Psoas muscle (tissue), 8 donors: ENCODE data around the gene ENPP6. TPM values are rescaled to one million over a fixed set of nuclear protein-coding genes. Genes with fewer than 3 reads are reported as not detected.

Experiments used
- ATAC-seq, 4 donors: fragments of 200-7000 bp; cut with Tn5 transposase; one replicate each; pipeline ENCODE4 v1.9.1; 2020; ENCODE audit warnings: moderate library complexity in 3 of 4, mild to moderate bottlenecking in 2 of 4
- DNase-seq, 2 donors: peaks; one replicate each; pipeline ENCODE4 v3.0.0-alpha.2; 2020
- H3K27ac ChIP-seq: fragments of 200-600 bp; one replicate; pipeline ENCODE4 v1.8.0; 2022
- H3K27me3 ChIP-seq, 3 donors: fragments of 200-600 bp in 1 of 3; one replicate each; pipeline versions ENCODE4 v1.6.1 to v1.8.0; 2013 to 2022; ENCODE audit warnings: low read length in 2 of 3, mild to moderate bottlenecking in 2 of 3, moderate library complexity in 1 of 3; ENCODE audit not compliant: insufficient read depth in 3 of 3
- H3K36me3 ChIP-seq, 2 donors: fragments of 200-600 bp in 1 of 2; one replicate each; pipeline versions ENCODE4 v1.6.1 to v1.8.0; 2013 to 2022; ENCODE audit warnings: low read depth in 1 of 2, mild to moderate bottlenecking in 1 of 2, moderate library complexity in 1 of 2; ENCODE audit not compliant: insufficient read depth in 1 of 2
- H3K4me1 ChIP-seq: fragments of 200-600 bp; one replicate; pipeline ENCODE4 v1.8.0; 2022
- H3K4me3 ChIP-seq: fragments of 200-600 bp; one replicate; pipeline ENCODE4 v1.8.0; 2022; ENCODE audit warnings: mild to moderate bottlenecking
- H3K9me3 ChIP-seq: fragments of 200-600 bp; one replicate; pipeline ENCODE4 v1.8.0; 2022
- CTCF ChIP-seq: fragments of 200-600 bp; IDR thresholded peaks from one replicate; pipeline ENCODE4 v1.8.0; 2022; ENCODE audit warnings: antibody characterized with exemption
- WGBS, 3 donors: extraction: QIAGEN DNeasy Blood & Tissue Kit; methylation state at CpG; one replicate each; pipeline versions ENCODE4 v1.1.6 to v1.1.7; 2013; 5-methylcytosine and 5-hydroxymethylcytosine counted together
- intact Hi-C, 2 donors: fragments of 100-400 bp; cut with DNase I; formaldehyde crosslinking; loops; one replicate each; pipeline versions ENCODE4 v1.11.0 to v1.14.2; 2022
- polyA plus RNA-seq, 3 donors: library from polyadenylated mRNA; stranded (reverse); fragments of 200-250 nt; gene quantifications; one replicate each; pipeline ENCODE4 v1.2.3, GENCODE V29; 2013
- total RNA-seq, 4 donors: library from RNA; stranded (reverse); fragmentation: NEBNext Ultra II Directional in 2 of 4; extraction: Animal tissue kit (Norgen Biotek cat#: 25700) in 2 of 4; gene quantifications; one replicate each; pipeline versions ENCODE4 v1.2.1 to v1.2.4, GENCODE V29; 2021 to 2023
- donor health status: healthy with polysubstance abuse.
- donor health status: DM: no; HTN: no; CAD: no; lungs with moderate emphysema.
- donor health status: Bipolar disorder and iron deficiency.
- donor health status: healthy.
- donor health status: DM: yes; HTN: yes; CAD: no.
- donor health status: DM: no; HTN: no; CAD: no.
- donor health status: DM: no; HTN: no; CAD: no.
- donor health status: DM: yes; HTN: yes; CAD: no.

ENPP6 gene
- total and polyA plus RNA-seq, 7 donors = 0.05 to 0.79 (median 0.11) TPM; not detected in 1

- no peak for ATAC-seq
- no peak overlapping the region for H3K27ac ChIP-seq
- WGBS, 3 donors = 90 to 95% (median 95%) methylated on average over 7 of the region's 7 CpGs
Measured at GRCh38 chr4:184150102-184150839, 67.4 kb downstream of the ENPP6 start.

GRCh38 chr4:184148738-184149637 lies 68.7 kb downstream of the ENPP6 start:
- ATAC-seq = no peak
- H3K27ac ChIP-seq = no peak overlapping the region
- no peak for DNase-seq
- no peaks in the 10 kb centered on the region for H3K36me3 ChIP-seq
- no peak overlapping the region for H3K4me3 ChIP-seq
- no peaks in the 10 kb centered on the region for H3K9me3 ChIP-seq
- no peak for TF ChIP-seq CTCF
- intact Hi-C loops = no loop called here
- H3K4me1 ChIP-seq = no peaks in the 10 kb centered on the region
- WGBS, 3 donors = 65 to 83% (median 72%) methylated on average over 4 of the region's 4 CpGs
- H3K27me3 ChIP-seq = no peaks in the 10 kb centered on the region

More at GRCh38 chr4:184150102-184150839, 67.4 kb downstream of the ENPP6 start:
- no peak overlapping the region for H3K4me3 ChIP-seq
- no peaks in the 10 kb centered on the region for H3K36me3 ChIP-seq
- H3K4me1 ChIP-seq = no peaks in the 10 kb centered on the region
- H3K9me3 ChIP-seq = no peaks in the 10 kb centered on the region
- H3K27me3 ChIP-seq = no peaks in the 10 kb centered on the region
- no peak for DNase-seq
- intact Hi-C loops = no loop called here
- no peak for TF ChIP-seq CTCF

GRCh38 chr4:184147858-184148737 lies 69.6 kb downstream of the ENPP6 start:
- H3K9me3 ChIP-seq = no peaks in the 10 kb centered on the region
- 55 to 61% (median 59%) methylated on average over 8 of the region's 8 CpGs for WGBS, 3 donors
- H3K4me1 ChIP-seq = no peaks in the 10 kb centered on the region
- H3K4me3 ChIP-seq = no peak overlapping the region
- ATAC-seq (no peak), DNase-seq (no peak)
- no peak overlapping the region for H3K27ac ChIP-seq
- no peaks in the 10 kb centered on the region for H3K27me3 ChIP-seq
- H3K36me3 ChIP-seq = no peaks in the 10 kb centered on the region
- intact Hi-C loops = no loop called here
- no peak for TF ChIP-seq CTCF

GRCh38 chr4:184146951-184147350 lies 70.7 kb downstream of the ENPP6 start:
- TF ChIP-seq CTCF = no peak
- 84 to 87% (median 85%) methylated on average over 10 of the region's 10 CpGs for WGBS, 3 donors
- Histone ChIP-seq H3K27me3 (no peaks in the 10 kb centered on the region), H3K9me3 (no peaks in the 10 kb centered on the region), H3K36me3 (no peaks in the 10 kb centered on the region), H3K27ac (no peak overlapping the region), H3K4me1 (no peaks in the 10 kb centered on the region), H3K4me3 (no peak overlapping the region)
- DNase-seq = no peak
- intact Hi-C loops = no loop called here
- ATAC-seq = no peak
